AG10803 (cell line): ENCODE results near the gene SEC22A.

Source experiments
- DNase-seq: peaks from one replicate; pipeline ENCODE4 v3.0.0; 2010; ENCODE audit warnings: low read depth
- H3K4me3 ChIP-seq: 2 replicates; pipeline ENCODE4 v1.5.1; 2011; ENCODE audit warnings: mild to moderate bottlenecking, low read length, control low read depth
- CTCF ChIP-seq: conservative IDR thresholded peaks from 2 replicates; pipeline ENCODE4 v1.5.1; 2011; ENCODE audit warnings: mild to moderate bottlenecking, low read length, control low read depth, inconsistent platforms

SEC22A gene

GRCh38 chr3:123296261-123296660 lies 94.5 kb downstream of the SEC22A start:
- TF ChIP-seq CTCF, result no peak
- DNase-seq, result no peak
- no peak overlapping the region for H3K4me3 ChIP-seq

- H3K4me3 ChIP-seq, result no peak overlapping the region
- no peak for DNase-seq
- no peak for TF ChIP-seq CTCF
Measured at GRCh38 chr3:123296836-123297626, 95.3 kb downstream of the SEC22A start.

- no peak for TF ChIP-seq CTCF
- no peak for DNase-seq
- H3K4me3 ChIP-seq, result no peak overlapping the region
Measured at GRCh38 chr3:123297627-123297899, 95.8 kb downstream of the SEC22A start.

- H3K4me3 ChIP-seq, result no peak overlapping the region
- peak; percentile 16 for DNase-seq
- TF ChIP-seq CTCF, result no peak
Measured at GRCh38 chr3:123298903-123299302, 97.2 kb downstream of the SEC22A start.

GRCh38 chr3:123299581-123299980 lies 97.8 kb downstream of the SEC22A start:
- no peak for DNase-seq
- no peak overlapping the region for H3K4me3 ChIP-seq
- TF ChIP-seq CTCF, result no peak

- DNase-seq, result no peak
- H3K4me3 ChIP-seq, result no peak overlapping the region
- TF ChIP-seq CTCF, result no peak
Measured at GRCh38 chr3:123300056-123300455, 98.3 kb downstream of the SEC22A start.

- TF ChIP-seq CTCF, result no peak
- no peak overlapping the region for H3K4me3 ChIP-seq
- DNase-seq, result no peak
Measured at GRCh38 chr3:123300583-123300982, 98.8 kb downstream of the SEC22A start.
